Measurements from ENCODE around the gene FRMD8. TPM values are rescaled to one million over a fixed set of nuclear protein-coding genes. Genes with fewer than 3 reads are reported as not detected.
"Not testable (repeated sequence)": the region's sequence is repeated elsewhere in the genome, so short reads cannot be mapped to it uniquely, and the experiment has no call there.

The FRMD8 gene
- total RNA-seq, 6 donors from 2014 or later, result 31.4 to 77.5 (median 45.8) TPM

DNA sequence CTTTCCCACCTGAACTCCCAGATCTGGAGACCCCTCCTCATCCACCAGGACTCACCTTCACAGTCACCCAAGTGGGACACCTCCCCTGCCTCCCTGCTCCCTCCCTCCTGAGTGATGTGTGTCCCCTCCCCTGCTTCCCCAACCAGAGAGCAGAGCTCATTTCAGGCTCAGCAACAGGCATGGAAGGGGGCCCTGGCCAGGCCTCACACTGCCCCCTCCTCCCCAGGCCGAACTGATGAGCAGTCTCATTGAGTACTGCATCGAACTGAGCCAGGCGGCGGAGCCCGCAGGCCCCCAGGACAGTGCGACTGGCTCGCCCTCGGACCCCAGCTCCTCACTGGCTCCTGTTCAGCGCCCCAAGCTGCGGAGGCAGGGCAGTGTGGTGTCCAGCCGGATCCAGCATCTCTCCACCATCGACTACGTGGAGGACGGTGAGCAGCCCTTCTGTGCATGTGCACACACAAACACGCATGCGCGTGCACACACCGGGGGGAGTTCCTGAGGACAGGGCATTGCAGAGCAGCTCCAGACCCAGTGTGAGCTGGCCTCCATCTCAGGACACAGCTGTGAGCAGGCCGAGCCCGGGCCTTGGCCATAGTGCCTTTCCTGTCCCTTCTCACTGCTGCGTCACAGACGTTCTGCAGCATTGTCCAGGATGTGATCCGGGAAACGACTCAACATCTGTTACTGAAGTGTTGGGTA lies 18.4 kb downstream of the FRMD8 start:
- DNase-seq (peak in 1 of 2 donors; percentile 62), ATAC-seq (ENCODE audit: low FRiP score in 2 of 2) (peak; percentile 18 to 54)
- Histone ChIP-seq H3K4me1 (peaks cover 0 to 9% (median 4%) of the 10 kb centered on the region in 4 donors), H3K9me3 (no peaks in the 10 kb centered on the region), H3K27ac (no peak overlapping the region), H3K36me3 (peaks cover 20 to 98% (median 72%) of the 10 kb centered on the region in 4 donors), H3K4me3 (no peak overlapping the region), H3K27me3 (no peaks in the 10 kb centered on the region)
- no peak for TF ChIP-seq POLR2AphosphoS5 (IDR thresholded peaks at IDR 0.05)
- WGBS, 2 donors, result 83 to 89% methylated on average over 6 to 16 of the region's 24 CpGs

DNA sequence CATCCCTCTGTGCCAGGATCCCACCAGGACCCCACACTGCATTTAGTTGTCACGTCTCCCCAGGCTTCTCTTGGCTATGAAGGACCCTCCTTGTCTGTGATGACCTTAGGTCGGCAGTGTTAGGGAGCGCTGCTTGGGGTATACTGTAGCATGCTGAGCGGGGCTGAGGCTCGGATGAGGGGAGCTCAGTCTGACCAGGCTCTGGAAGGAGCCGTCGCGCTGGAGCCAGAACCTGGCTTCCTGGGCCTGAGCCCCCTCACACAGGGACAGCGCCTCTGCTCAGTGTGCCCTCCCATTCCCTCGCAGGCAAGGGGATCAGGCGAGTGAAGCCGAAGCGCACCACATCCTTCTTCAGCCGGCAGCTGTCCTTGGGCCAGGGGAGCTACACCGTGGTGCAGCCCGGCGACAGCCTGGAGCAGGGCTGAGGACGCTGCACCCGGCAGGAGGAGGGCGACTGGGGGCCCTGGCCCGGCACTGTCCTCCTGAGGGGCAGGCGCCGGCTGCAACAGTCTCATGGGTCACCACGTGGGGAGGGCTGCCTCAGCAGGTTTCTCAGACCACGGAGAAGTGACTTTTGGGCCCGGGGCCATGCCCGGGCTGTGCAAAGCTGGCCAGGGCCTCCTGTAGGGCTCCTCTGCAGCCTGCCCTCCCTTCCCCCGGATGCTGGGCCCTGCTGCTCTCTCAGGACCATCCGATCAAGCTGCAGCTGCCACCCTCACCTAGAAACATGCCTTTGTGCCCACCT lies 24.7 kb downstream of the FRMD8 start:
- no peak for TF ChIP-seq POLR2A (IDR thresholded peaks at IDR 0.05)
- TF ChIP-seq POLR2AphosphoS5 (IDR thresholded peaks at IDR 0.05), result no peak
- no peak for TF ChIP-seq EP300 (IDR thresholded peaks at IDR 0.05)
- no peak for TF ChIP-seq CTCF (IDR thresholded peaks at IDR 0.05)
- Histone ChIP-seq H3K36me3 (peaks cover 0 to 71% (median 51%) of the 10 kb centered on the region in 4 donors), H3K4me3 (no peak overlapping the region), H3K27ac (no peak overlapping the region), H3K9me3 (no peaks in the 10 kb centered on the region), H3K27me3 (no peaks in the 10 kb centered on the region), H3K4me1 (peaks cover 2 to 7% (median 4%) of the 10 kb centered on the region in 4 donors)
- DNase-seq (peak in 1 of 2 donors; percentile 73), ATAC-seq (ENCODE audit: low FRiP score in 2 of 2) (no peak)
- 90 to 96% methylated on average over 7 to 29 of the region's 29 CpGs for WGBS, 2 donors

GRCh38 chr11:65411681-65412070 lies 25.2 kb downstream of the FRMD8 start:
- no peak for DNase-seq

GRCh38 chr11:65412271-65413076 lies 26.0 kb downstream of the FRMD8 start:
- H3K27ac ChIP-seq, result no peak overlapping the region
- TF ChIP-seq EP300 (IDR thresholded peaks at IDR 0.05) (no peak), POLR2AphosphoS5 (IDR thresholded peaks at IDR 0.05) (no peak), POLR2A (IDR thresholded peaks at IDR 0.05) (no peak), CTCF (IDR thresholded peaks at IDR 0.05) (no peak)
- ATAC-seq (ENCODE audit: low FRiP score in 2 of 2), result no peak
- H3K36me3 ChIP-seq, result peaks cover 0 to 58% (median 41%) of the 10 kb centered on the region in 4 donors
- 83 to 90% methylated on average over 15 to 23 of the region's 24 CpGs for WGBS, 2 donors
- H3K27me3 ChIP-seq, result no peaks in the 10 kb centered on the region
- H3K9me3 ChIP-seq, result no peaks in the 10 kb centered on the region
- H3K4me3 ChIP-seq, result no peak overlapping the region
- DNase-seq, result peak in 1 of 2 donors; percentile 53
- peaks cover 15 to 21% (median 17%) of the 10 kb centered on the region in 4 donors for H3K4me1 ChIP-seq

More at GRCh38 chr11:65411681-65412070, 25.2 kb downstream of the FRMD8 start:
- H3K27ac ChIP-seq, result no peak overlapping the region
- no peak overlapping the region for H3K4me3 ChIP-seq
- H3K9me3 ChIP-seq, result no peaks in the 10 kb centered on the region
- no peaks in the 10 kb centered on the region for H3K27me3 ChIP-seq
- peaks cover 0 to 66% (median 45%) of the 10 kb centered on the region in 4 donors for H3K36me3 ChIP-seq
- WGBS, 2 donors, result 83 to 88% methylated on average over 1 to 5 of the region's 5 CpGs
- TF ChIP-seq POLR2AphosphoS5 (IDR thresholded peaks at IDR 0.05) (no peak), POLR2A (IDR thresholded peaks at IDR 0.05) (no peak), CTCF (IDR thresholded peaks at IDR 0.05) (no peak), EP300 (IDR thresholded peaks at IDR 0.05) (no peak)
- H3K4me1 ChIP-seq, result peaks cover 7 to 13% (median 9%) of the 10 kb centered on the region in 4 donors
- no peak for ATAC-seq (ENCODE audit: low FRiP score in 2 of 2)

DNA sequence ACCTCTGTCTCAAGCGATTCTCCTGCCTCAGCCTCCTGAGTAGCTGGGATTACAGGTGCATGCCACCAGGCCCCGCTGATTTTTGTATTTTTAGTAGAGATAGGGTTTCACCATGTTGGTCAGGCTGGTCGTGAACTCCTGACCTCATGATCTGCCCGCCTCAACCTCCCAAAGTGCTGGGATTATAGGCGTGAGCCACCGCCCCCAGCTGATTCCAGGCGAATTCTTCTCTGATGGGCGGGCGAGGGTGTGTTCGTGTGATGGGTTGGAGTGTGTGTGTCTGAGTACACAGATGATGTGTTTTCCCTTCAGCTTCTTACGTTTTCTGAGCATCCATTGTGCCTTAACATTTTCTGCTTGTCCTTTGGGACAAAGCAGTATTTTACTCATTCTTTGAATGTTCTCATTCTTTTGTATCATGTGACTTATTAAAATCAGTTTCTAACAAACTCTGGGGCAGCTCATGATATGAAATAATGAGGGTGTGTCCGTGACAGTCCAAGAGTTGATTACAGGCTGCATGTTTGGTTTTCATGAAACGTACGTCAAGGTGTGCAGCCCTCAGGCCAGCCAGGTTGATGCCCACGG lies 26.7 kb downstream of the FRMD8 start:
- WGBS, 2 donors, result 91% methylated on average over 15 of the region's 15 CpGs
- not testable (repeated sequence) for ATAC-seq (ENCODE audit: low FRiP score in 2 of 2); H3K27me3 ChIP-seq; H3K4me3 ChIP-seq; H3K27ac ChIP-seq; DNase-seq; H3K9me3 ChIP-seq
- Histone ChIP-seq H3K36me3 (peaks cover 0 to 51% (median 36%) of the 10 kb centered on the region in 4 donors), H3K4me1 (peaks cover 22 to 28% (median 24%) of the 10 kb centered on the region in 4 donors)
